Astrocyte of the cerebellum (primary cell): ENCODE measurements around the gene MEGF6.
A peak's percentile ranks its signal among the peaks of the same experiment; 100 is the strongest.
"Not testable (repeated sequence)": the region's sequence is repeated elsewhere in the genome, so short reads cannot be mapped to it uniquely, and the experiment has no call there.

ENCODE experiments used
- DNase-seq: peaks from one replicate; pipeline ENCODE4 v3.0.0-alpha.2; 2011; ENCODE audit warnings: low read depth
- H3K4me3 ChIP-seq: 2 replicates; pipeline ENCODE4 v1.5.1; 2011; ENCODE audit warnings: mild to moderate bottlenecking, low read depth, low read length, moderate library complexity
- CTCF ChIP-seq: IDR thresholded peaks from 2 replicates; pipeline ENCODE4 v1.5.1; 2012; ENCODE audit warnings: low read length, low read depth, moderate library complexity, mild to moderate bottlenecking; ENCODE audit errors: missing control alignments
- in situ Hi-C: cut with HindIII; loops from 2 replicates; pipeline ENCODE4 v1.10.0; 2017; ENCODE audit warnings: low sequenced_read_pairs

MEGF6 gene

GRCh38 chr1:3579626-3580025, 31.7 kb downstream of the MEGF6 start:
- no peak for DNase-seq
- no peak overlapping the region for H3K4me3 ChIP-seq
- no peak for TF ChIP-seq CTCF
- in situ Hi-C loops, result loop anchor here (5.0 kb wide), 1 partner anchor 42 kb away; no protein-coding TSS in a partner anchor

DNA sequence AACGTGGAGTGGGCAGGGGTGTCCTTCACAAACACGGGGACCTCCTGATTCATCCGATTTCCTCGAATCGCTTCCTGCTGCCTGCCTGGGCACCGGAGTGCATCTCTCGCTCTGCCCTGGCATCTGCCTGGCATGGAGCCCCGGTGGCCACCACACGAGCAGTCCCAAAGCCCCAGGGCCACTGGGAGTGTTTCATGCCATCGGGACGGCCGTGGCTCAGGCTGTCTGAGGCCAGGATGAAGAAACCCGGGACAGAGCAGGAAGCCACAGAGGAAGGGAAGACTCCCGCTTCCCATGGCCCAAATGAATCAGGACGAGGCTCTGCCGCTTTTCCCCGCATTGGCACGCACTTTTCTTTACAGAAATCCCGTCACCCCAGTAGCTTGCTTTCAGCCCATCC, 32.4 kb downstream of the MEGF6 start:
- DNase-seq, result no peak
- in situ Hi-C loops, result no loop called here
- H3K4me3 ChIP-seq, result no peak overlapping the region
- no peak for TF ChIP-seq CTCF

DNA sequence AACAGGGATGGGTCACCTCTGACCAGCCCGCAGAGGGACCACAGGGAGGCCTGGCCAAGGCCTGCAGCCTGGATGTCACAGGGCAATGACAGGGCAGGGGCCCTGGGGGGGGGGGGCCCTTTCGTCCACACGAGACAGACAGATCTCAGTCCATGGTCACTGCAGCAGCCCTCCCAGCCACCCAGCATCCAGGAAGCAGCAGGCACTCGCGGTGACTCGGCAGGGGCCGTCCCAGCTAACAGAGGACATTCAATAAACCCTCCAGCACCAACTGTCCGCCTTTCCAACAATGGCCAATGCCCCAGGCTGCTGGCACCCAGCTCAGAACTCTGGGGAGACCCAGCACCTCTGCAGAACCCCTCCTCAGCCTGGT, 32.9 kb downstream of the MEGF6 start:
- in situ Hi-C loops, result no loop called here
- TF ChIP-seq CTCF, result no peak
- DNase-seq, result no peak
- no peak overlapping the region for H3K4me3 ChIP-seq

- no peak overlapping the region for H3K4me3 ChIP-seq
- peak; percentile 88 for DNase-seq
- in situ Hi-C loops, result no loop called here
- no peak for TF ChIP-seq CTCF
Observed at GRCh38 chr1:3577711-3578432, 33.4 kb downstream of the MEGF6 start.

DNA sequence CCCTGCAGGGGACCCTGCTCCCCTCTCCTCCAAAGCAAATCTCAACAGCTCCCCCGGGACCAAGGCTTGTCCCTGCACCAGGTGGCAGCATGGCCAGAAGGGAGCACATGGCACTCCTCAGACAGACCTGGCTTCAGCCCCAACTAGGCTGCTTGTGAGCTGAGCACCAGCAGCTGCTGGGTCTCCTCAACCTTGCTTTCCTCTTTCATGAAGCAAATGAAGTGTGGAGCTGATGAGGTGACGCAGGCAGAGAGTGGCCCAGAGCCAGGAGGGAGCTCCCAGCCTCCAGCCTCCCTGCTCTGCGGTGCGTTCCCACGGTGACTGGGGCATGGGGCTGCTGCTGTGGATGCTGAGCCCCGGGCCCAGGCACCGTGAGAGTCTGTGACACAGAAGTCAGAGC, 34.0 kb downstream of the MEGF6 start:
- in situ Hi-C loops, result no loop called here
- no peak for TF ChIP-seq CTCF
- peak; percentile 90 for DNase-seq
- H3K4me3 ChIP-seq, result no peak overlapping the region

GRCh38 chr1:3575993-3576392, 35.3 kb downstream of the MEGF6 start:
- no peak overlapping the region for H3K4me3 ChIP-seq
- no peak for DNase-seq
- in situ Hi-C loops, result no loop called here
- no peak for TF ChIP-seq CTCF

DNA sequence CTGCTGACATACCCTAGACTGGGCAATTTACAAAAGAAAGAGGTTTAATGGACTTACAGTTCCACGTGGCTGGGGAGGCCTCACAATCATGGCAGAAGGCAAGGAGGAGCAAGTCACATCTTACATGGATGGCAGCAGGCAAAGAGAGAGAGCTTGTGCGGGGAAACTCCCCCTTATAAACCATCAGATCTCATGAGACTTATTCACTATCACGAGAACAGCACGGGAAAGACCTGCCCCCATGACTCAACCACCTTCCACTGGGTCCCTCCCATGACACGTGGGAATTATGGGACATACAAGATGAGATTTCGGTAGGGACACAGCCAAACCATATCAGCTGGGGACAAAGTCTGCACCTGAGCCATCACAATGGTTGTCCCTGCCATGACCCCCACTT, 35.8 kb downstream of the MEGF6 start:
- in situ Hi-C loops, H3K4me3 ChIP-seq, DNase-seq: not testable (repeated sequence)
